SHP77 (cell line): ENCODE results near the gene AGRN.
A peak's percentile ranks its signal among the peaks of the same experiment; 100 is the strongest.
"Not testable (repeated sequence)": the region's sequence is repeated elsewhere in the genome, so short reads cannot be mapped to it uniquely, and the experiment has no call there.

Experiments
- DNase-seq, 2 experiments: peaks; one replicate each; lab custom pipeline; 2025; lab: John Stamatoyannopoulos, UW

AGRN gene

DNA sequence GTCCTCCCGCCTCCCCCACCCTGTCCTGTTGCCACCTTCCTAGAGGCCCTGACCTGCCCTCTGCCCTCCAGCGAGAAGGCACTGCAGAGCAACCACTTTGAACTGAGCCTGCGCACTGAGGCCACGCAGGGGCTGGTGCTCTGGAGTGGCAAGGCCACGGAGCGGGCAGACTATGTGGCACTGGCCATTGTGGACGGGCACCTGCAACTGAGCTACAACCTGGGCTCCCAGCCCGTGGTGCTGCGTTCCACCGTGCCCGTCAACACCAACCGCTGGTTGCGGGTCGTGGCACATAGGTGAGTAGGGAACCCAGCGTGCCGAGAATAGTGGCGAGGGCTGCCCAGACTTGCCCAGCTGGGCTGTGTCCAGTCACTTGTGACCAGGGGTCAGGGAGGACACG is 33.8 kb downstream of the AGRN start:
- DNase-seq, result no peak

DNA sequence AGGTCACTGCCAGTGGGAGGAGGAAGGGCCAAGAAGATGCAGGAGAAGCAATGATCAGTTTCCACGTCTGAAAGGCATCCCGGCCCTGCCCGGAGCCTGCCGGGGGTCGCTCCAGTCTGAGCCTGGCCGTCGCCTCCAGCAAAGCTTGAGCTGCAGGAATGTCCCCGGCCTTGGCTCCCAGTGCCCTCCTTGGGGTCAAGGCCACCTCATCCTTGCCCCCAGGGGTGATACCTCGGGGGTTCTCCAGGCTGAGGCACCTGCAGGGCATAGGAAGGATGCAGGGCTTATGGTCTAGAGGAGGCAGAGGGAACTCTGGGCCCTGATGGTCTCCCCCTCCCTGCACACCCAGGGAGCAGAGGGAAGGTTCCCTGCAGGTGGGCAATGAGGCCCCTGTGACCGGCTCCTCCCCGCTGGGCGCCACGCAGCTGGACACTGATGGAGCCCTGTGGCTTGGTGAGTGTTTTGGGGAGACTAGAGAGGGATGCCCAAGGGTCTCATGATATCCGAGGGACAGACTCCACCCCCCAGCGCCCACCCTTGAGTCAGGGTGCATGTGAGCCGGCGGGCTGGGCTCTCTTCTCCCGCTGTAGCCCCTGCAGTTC is 34.3 kb downstream of the AGRN start:
- no peak for DNase-seq

DNA sequence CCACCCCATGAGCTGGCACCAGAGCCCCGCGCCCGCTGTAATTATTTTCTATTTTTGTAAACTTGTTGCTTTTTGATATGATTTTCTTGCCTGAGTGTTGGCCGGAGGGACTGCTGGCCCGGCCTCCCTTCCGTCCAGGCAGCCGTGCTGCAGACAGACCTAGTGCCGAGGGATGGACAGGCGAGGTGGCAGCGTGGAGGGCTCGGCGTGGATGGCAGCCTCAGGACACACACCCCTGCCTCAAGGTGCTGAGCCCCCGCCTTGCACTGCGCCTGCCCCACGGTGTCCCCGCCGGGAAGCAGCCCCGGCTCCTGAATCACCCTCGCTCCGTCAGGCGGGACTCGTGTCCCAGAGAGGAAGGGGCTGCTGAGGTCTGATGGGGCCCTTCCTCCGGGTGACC is 35.1 kb downstream of the AGRN start:
- DNase-seq, result no peak

DNA sequence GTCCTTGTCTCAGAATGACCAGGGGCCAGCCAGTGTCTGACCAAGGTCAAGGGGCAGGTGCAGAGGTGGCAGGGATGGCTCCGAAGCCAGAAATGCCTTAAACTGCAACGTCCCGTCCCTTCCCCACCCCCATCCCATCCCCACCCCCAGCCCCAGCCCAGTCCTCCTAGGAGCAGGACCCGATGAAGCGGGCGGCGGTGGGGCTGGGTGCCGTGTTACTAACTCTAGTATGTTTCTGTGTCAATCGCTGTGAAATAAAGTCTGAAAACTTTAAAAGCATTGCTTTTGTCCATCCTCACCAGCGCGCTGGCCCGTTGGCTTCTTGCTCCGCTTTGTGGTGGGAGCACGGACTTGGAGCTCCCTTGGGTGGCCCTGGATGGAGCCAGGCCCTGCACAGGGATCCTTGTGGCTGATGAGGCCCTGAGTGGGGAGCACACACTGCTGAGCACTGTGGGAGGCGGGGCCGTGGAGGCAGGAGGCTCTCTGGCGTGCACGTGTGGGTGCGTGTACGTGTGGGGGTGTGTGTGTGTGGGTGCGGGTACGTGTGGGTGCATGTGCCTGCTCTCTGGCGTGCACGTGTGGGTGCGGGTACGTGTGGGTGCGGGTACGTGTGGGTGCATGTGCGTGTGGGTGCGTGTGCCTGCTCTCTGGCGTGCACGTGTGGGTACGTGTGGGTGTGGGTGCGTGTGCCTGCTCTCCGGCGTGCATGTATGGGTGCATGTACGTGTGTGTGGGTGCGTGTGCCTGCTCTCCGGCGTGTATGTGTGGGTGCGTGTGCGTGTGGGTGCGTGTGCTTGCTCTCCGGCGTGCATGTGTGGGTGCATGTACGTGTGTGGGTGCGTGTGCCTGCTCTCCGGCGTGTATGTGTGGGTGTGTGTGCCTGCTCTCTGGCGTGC is 36.2 kb downstream of the AGRN start:
- DNase-seq, result no peak

DNA sequence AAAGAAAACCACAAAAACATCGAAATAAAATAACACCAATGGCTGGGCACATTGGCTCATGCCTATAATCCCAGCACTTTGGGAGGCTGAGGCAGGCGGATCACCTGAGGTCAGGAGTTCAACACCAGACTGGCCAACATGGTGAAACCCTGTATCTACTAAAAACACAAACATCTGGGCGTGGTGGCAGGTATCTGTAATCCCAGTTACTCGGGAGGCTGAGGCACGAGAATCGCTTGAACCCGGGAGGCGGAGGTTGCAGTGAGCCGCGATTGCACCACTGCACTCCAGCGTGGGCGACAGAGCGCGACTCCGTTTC is 37.8 kb downstream of the AGRN start:
- DNase-seq, result not testable (repeated sequence)

DNA sequence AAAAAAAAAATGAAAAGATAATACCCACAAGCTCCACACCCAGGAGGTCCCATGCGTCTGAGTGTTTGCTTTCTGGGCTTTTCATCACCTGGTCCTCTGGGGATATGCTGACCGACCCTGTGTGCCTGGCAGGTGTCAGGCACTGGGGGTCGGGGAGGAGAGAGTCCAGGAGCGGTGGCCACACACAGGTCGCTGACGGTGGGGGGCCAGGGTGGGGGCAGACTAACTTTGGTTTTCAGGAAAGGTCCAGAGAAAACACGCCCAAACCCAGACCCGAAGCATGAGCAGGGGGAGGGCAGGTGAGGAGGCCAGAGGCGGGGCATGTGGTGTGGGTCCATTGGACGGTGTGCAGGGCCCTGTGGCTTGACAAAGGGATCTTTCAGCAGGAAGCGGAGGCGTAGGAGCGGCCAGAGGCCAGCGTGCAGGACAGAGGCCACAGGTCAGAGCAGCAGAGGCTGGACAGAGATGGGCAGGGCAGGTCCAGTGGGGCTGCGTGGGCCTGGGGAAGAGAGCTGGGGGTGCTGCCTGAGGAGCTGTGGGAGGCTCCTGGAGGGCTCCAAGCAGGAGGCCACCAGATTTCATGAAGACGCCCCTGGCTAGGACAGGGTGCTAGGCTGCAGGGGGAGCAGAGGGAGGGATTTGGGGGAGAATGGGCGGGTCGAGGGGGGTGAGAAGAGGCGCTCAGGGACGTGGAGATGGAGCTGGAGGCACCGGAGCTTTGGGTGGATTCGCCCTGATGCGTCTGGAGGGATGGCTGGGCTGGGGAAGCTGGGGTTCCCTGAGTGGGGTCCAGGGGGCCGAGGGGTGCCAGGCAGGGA is 38.4 kb downstream of the AGRN start:
- no peak for DNase-seq

DNA sequence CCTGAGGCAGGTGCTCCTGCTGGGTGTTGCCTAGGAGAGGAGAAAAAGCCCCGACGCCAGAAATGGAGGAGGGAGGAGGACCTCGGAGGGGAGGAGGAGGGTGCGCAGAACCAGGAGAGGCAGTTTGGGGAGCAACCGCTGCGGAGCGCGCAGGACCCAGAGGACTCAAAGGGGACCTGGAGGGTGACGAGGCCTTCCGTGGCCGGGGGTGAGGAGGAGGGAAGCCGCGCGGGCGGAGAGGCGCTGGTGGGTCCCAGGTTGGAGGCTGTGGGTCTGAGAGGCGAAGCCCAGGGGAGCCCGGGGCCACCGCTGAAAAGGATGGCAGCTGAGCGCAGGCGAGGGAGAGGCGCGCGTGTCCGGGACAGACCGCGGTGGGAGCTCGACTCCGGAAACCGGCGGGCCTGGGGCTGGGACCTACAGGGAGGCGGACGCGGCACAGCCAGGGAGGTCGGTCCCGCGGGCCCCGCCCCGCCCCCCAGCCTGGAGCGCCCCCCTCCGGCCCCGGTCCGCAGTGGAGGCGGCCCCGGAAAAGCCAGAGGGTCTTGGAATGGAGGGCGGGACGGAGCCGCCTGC is 39.1 kb downstream of the AGRN start:
- DNase-seq, result peak; percentile 29 to 33

DNA sequence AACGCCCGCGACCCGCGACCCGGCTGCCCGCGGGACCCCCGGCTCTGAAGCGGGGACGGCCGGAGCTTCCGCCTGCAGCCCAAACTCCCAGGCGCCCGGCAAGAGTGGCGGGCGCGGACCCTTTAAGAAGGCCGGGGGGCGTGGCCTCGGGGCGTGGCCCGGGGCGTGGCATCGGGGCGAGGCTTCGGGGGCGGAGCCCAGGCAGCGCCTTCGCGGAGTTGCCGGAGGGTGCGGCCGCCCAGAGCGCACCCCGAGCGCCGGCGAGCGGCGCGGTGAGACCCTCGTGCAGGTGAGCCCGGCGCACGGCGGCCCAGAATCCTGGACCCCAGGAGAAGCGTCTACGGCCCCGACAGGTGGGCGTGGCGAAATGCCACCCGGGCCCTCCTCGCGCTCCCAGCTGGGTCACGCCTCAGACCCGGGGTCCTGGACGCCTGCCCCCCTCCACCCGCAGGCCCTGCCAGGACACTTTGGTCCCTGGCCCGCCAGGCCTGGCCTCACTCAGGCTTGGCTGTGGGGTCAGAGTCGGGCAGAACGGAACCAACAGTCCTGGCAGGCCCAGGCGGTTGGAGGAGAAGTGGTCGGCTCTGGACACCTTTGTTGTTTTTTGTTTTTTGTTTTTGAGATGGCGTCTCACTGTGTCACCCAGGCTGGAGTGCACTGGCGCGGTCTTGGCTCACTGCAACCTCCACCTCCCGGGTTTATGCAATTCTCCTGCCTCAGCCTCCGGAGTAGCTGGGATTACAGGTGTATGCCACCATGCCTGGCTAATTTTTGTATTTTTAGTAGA is 39.8 kb downstream of the AGRN start:
- peak; percentile 40 to 54 for DNase-seq

DNA sequence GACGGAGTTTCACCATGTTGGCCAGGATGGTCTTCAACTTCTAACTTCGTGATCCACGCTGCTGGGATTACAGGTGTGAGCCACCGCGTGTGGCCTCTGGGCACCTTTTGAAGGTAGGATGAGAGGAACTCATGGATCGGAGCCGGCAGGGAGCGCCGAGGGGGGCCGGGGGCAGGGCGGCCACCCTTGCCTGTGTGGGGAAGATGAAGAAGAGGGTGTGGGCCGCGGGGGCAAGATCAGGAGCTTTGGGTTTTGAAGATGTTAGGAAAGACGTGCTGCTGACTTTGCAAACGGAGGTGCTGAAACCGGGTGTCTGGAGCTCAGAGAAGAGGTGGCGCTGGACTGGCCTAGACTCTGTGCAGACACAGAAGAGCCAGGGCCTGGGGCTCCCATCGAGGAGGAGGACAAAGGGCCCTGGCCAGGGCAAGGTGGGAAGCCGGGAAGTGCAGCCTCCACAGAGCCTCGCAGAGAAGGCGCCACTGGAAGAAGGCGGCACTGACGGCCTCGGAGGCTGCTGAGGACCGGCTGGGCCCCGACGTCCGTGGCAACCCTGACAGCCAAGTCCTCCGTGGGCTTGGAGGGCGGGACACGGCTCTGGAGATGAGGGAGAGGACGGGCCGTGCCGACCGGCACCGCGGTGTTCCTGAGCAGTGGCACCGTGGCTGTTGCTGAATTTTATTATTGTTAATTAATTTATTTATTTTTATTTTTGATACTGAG is 40.5 kb downstream of the AGRN start:
- no peak for DNase-seq

DNA sequence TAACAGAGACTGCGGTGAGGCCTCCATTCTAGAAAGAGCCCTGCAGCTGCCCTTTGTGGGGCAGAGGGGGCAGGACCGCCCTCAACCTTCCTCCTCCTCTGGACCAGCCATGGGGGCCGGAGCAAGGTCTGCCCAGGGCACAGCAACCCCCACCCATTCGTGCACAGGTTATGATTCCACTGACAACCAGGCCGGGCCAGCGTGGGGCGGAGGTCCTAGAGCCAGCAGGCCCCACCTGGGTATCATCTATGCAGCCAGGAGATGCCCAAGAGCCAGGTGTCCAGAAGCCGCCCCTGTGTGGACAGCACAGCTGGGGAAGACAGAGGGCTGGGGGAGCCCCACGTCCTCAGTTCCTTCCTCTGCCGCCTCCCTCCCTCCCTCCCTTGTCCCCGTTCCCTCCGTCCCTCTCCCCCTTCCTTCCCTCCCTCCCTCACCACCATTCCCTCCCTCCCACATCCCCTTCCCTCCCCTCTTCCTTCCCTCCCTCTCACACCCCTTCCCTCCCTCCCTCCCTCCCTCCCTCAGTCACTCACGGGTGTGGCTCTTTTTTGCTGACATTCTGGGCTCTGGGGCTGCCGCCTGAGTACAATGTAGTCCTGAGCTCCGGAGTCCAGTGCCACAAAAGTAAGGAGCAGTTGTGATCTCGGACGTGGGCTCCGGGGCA is 41.9 kb downstream of the AGRN start:
- DNase-seq, result no peak

DNA sequence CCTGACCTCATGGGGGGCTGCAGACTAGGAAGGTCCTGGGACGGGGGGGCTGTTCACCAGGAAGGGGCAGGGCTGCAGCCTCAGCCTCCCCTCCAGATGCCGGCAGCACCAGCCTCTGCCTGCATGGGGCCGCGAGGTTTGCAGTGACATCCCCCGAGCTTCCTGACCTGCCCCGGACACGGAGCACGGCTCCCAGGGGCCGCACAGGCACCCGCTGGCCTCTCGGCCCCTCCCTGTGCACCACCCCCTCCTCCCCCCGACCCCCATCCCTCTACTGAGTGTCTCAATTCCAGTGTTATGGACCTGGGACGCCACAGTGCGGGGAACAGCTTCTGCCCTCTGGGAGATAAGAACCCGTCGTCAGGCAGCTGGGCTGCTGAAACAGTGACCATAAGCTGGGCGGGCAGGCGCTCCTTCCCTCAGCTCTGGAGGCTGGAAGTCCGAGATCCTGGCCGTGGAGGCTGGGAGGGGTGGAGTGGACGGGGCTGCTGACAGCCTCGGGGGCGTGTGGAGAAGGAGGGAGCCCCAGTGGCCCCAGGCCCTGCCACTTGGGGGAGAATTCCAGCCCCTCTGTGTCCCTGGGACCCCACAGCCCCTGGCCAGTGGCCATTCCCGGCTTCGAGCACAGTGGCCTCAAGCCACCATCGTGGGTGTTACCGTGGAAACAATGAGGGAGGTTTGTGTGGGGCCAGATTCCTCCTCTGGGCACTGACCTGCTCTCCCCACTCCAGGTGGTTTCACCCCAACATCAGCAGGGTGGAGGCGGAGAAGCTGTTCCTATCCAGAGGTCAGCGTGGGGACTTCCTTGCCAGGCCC is 42.6 kb downstream of the AGRN start:
- DNase-seq, result no peak

DNA sequence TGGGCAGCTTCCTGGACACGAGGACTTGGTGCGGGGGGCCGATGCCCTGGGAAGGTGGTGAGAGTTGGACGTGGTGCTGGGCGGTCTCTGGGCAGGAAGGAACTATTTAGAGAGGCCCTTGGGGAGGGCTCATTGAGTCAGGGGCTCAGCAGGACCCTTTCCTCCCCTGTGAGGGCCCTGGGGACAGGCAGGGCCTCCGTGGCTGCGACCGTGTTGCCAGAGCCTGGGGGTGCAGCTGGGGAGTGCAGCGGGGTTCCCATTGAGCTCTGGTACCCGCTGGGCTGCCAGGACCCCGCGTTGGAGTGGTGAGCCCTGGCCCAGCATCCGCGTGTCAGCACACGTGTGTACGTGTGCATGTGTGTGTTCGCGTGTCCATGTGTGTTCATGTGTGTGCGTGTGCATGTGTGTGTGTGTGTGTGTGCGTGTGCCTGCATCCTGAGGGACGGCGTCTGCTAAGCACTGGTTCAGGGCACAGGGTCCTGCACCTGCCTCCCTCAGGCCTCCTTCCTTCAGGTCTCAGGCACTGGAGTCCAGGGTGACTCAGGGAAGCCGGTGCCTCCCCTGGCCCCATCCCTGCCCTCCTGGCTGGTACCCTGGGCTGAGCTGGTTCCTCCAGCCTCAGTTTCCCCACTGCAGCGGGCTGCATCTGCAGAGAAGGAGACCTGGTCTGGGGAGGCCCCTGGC is 43.5 kb downstream of the AGRN start:
- DNase-seq, result no peak

DNA sequence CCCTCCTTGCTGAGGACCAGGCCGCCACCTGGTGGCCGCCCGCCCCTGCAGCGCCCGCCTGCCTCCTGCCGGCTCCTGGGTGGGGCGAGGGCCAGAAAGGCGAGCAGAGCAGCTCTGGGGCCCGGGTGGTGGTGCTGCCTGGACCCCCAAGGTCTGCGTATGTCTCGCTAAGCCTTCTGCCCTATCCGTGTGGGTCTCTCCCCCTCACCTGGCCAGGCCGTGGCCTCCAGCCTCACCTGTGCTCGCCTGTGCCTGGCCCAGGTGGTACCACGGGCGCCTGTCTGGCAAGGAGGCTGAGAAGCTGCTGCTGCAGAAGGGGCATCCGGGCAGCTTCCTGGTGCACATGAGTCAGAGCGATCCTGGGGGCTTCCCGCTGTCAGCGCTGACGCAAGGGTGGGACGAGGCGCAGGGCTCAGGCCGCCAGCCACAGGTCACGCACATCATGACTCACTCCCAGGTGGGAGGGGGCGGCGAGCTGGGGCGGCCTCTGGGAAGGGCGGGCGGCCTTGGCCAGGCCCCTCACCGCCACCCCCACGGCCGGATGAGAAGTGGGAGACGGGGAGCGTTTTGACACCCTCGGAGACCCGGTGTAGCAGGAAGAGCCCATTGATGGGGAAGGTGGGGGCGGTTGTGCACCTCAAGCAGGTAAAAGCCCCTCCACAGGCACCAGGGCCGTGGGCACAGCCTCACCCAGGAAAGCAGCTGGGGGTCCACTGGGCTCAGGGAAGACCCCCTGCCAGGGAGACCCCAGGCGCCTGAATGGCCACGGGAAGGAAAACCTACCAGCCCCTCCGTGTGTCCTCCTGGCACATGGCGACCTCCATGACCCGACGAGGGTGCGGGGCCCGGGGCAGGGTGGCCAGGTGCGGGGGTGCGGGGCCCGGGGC is 44.3 kb downstream of the AGRN start:
- peak; percentile 39 to 60 for DNase-seq

DNA sequence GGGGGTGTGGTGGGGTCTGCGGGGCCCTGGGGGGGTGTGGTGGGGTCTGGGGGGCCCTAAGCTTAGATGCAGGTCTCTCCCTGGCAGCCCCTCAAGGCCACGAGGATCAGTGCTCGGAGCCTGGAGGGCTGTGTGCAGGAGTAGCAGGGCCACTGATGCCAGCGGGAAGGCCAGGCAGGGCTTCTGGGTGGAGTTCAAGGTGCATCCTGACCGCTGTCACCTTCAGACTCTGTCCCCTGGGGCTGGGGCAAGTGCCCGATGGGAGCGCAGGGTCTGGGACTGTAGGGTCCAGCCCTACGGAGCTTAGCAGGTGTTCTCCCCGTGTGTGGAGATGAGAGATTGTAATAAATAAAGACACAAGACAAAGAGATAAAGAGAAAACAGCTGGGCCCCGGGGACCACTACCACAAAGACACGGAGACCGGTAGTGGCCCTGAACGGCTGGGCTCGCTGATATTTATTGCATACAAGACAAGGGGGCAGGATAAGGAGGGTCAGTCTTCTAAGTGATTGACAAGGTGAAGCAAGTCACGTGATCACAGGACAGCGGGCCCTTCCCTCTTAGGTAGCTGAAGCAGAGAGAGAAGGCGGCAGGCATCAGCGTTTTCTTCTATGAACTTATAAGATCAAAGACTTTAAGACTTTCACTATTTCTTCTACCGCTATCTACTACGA is 45.5 kb downstream of the AGRN start:
- DNase-seq, result no peak

DNA sequence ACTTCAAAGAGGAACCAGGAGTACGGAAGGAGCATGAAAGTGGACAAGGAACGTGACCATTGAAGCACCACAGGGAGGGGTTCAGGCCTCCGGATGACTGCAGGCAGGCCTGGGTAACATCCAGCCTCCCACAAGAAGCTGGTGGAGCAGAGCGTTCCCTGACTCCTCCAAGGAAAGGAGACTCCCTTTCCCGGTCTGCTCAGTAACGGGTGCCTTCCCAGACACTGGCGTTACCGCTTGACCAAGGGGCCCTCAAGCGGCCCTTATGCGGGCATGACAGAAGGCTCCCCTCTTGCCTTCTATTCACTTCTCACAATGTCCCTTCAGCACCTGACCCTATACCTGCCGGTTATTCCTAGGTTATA is 46.0 kb downstream of the AGRN start:
- DNase-seq, result not testable (repeated sequence)

DNA sequence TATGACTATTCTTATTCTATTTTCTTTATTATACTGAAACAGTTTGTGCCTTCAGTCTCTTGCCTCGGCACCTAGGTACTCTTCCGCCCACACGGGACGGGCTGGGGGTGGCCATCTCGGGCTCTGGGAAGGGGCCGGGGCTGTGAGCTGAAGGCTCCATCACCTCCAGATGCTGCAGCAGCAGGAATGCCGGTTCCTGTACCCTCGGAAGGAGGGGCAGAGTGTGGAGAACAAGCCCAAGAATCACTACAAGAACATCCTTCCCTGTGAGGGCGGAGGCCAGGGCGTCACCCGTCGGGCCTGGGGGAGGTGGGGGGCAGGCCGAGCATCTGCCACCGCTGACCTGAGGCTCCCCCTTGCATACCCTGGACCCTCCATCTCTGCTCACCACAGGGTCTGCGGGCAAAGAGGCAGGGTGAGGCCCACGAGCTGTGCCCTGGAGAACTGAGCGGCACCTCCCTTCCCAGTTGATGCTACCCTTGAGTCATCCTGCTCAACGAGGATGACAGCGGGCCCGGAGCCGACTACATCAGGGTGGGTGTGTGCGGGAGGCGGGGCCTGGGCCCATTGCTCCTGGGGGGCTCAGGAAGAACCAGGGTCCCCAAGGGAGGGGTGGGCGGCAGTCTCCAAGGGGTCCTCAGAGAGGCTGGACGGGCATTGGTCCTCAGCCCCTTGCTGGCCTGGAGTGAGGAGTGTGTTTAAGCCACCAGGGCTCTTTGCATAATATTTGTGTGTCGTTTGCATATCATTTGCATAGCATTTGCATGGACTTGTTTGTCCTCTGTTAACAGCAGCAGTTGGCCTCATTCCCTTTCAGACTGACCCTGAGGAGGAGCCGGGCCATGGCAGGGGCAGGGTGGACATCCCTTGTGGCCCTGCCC is 46.7 kb downstream of the AGRN start:
- no peak for DNase-seq
